Activated T-cell treated with anti-CD3 and anti-CD28 coated beads for 1 hour (primary cell): ENCODE results near the gene KCNQ5.

Source experiments
- DNase-seq: peaks from one replicate; pipeline ENCODE4 v3.0.0-alpha.2; 2020; ENCODE audit warnings: low read depth

The KCNQ5 gene

DNA sequence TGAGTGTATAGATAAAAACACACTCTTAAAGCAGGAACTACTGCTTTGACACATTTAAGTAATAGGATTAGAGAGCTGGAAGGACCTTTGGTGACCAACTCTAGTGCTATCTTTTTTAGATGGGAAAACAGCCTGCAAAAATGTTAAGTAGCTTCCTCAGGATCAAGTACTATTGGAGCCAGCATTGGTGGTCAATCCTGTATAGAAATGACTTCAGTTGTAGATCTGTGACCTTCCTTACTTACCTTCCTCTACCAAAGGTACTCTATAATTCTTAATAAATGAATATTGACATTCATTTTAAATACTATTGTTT lies 18.7 kb downstream of the KCNQ5 start:
- DNase-seq = no peak

DNA sequence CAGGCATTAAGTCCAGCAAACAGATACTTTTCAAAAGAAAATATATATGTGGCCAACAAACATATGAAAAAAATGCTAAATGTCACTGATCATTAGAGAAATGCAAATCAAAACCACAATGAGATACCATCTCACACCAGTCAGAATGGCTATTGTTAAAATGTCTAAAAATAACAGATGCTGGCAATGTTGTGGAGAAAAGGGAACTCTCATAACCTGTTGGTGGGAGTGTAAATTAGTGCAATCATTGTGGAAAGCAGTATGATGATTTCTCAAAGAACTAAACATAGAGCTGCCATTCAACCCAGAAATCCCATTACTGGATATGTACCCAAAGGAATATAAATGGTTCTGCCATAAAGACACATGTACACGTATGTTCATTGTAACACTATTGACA lies 20.6 kb downstream of the KCNQ5 start:
- DNase-seq = no peak

- no peak for DNase-seq
These were observed 21.4 kb downstream of the KCNQ5 start for GRCh38 chr6:72643214-72643613.

DNA sequence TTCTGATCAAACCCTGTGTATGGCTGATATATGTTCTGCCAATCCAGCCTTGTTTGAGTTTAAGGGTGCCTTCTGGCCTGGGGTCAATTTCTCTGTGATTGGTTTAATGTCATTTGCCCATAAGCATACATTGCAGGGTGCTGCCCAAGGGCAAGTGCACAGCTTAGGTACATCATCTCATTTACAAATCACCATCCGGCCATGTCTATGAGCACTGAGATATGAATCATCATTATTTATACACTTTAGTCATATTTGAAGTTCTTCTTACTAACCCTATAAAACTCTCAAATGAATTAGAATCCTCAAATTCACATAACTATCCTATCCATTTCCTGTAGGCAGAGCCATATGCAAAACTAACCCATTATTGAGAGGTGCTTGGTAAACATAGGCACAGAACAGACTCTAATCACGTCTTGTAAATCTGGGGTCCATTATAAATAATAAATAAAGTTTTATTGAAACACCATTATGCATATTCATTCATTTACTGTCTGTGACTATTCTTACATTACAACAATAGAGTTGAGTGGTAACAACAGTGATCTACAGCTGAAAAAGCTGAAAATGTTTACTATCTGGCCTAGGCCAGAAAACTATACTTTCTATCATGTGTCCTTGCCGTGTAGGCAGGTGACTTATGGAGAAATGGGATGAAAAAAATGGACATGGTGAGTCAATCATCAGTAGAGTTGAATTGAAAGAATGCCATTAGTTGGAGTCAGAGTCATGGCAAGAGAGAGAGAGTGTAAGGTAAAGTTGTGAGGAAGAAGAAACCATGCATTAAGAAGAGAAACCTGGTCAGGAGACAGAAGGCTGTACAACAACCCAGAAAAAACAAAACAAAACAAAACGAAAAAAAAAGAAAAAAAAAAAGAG lies 25.0 kb downstream of the KCNQ5 start:
- DNase-seq = no peak

DNA sequence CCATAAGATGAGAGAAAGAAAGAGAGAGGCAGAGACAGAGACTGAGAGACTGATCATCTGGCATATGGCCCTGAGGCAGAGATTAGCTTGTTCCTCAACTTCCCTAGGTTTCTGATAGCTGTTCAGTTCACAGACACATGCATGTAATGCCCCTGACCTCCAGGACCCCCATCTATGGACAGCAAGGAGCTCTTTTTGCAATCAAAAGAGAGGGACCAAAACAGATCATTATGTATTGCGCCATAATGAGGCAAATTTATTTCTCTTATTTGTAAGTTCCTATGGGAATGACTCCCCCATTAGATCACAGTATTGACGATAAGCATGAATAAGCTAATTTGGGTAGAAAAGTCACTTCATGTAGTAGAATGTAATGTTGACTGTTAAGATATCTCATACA lies 25.6 kb downstream of the KCNQ5 start:
- no peak for DNase-seq

DNA sequence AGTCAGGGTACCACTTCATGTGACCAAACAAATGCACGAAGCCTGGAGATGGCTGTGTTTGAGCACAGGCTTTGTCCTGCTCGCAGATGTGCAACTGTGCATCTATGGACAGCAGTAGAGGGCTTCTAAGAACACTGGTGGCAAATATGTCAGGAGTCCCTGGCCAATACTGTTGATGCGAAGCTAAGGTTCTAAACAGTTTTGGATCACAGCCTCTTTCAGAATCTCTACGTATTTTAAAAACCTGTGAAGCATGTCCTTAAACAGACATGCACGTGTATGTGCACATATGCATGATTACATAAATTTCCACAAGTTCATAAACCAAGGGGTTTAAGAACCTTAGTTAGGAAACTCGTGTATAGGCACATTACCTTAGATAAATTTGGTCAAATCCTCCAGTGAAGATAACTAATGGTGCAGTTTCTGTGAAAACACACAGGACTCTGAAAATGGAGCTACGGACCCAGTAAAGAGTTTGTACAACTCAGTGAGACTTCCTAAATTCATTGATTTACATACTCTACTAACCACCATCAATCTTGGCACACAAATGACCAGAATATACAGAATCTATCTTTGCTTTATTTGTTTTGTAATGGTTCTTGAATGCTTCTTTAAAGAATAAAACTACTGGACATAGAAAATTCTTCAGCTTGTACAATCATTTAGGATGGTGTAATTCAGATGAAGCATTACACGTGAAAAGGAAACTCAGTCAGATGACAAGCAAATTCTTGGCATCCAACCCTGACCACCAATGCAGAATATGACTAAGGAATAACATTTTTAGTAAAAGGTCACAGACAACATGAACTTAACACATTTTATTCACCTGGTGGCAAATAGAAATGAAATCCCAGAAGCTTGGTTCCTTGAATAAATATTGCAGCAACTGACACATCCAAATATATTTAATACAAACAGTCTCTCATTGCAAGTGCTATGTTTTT lies 27.4 kb downstream of the KCNQ5 start:
- DNase-seq = no peak

DNA sequence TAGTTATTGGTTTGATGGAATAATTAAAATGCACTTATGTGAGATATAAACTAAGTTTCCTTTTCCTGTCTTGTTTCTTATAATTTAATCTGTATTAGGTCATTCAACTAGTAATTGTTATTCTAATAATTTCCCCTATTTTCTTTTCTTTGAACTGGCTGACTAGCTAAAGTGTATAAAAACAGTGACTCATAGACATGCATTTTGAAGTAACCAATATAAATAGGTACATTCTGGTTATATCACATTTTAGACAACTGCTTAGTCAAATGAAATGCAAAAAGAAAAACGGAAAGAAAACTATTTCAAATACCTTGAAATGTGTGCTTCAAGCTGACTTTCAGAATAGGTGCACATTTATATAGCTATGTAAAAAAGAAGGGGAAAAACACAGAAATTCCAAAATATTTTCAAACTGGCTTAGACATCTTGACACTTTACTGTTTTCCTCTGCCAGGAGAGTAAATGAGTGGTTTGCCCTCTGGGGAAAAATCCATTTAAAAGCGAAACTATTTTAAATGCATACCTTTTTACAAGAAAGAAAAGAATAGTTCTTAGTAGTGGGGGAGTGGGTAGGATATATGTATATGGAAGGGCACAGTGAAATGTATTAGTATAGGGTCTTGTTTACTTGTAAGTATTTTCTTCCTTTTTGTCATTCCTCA lies 28.3 kb downstream of the KCNQ5 start:
- no peak for DNase-seq

- DNase-seq = no peak
These were observed 29.3 kb downstream of the KCNQ5 start for GRCh38 chr6:72651174-72651573.

DNA sequence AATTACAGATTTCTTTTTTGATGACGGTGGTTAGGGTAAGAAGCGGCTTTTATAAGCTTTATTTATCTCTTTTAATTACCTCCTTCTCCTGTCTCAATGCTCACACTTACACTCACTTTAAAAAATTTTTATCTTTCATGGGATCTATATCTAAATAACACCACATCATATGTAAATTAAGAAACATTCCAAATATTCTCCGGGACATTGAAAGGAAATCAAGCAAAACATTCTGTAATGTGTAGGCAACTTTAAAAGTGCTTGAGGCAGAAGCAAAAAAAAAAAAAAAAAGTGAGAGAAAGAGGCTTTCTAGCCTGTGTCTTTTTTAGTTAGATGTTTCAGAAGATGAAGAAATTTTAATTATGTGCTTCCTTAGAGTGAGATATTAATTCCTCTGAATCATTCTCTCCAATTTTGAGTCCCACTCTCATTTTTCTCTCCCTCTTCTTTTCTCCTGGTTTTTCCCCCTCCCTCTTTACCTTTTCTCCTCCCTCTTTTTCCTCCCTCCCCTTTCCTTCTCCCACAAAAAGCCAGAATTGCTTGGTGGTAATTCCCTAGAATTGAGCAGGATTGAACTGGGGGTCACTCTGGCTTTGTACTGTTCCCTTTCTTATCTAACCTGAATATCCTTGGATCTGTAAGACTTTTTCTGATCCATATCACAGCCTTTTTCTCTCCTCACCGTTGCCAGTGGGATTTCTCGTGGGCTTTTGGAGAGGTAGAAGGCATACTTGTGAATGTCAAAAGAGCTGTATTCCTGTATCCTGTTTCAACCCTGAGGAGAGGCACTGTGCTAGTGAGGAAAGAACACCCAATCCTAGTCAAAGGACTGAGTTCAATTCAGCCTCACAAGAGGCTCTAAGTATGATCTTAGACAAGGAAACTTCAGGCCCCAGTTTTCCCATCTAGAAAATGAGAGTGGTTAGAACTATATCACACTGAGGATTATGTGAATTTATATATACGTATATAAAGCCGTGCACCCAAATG lies 30.4 kb downstream of the KCNQ5 start:
- DNase-seq = no peak

DNA sequence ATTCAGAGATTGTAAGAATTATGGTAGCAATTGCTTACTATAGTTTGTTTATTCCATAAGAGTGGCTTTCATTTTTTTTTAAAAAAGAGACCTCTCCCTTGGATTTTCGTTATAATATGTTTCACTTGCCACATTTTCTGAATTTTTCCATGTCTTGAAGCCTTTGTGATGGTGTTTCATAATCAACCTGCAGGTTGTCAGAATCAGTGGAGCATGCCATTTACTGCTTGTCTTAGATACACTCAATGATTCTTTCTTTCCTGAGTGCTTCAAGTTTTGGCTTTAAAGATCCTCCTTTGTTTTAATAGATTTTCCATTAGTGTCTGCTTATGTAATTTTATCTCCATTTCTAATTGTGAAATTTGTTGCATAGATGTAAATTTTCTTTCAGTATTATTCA lies 31.2 kb downstream of the KCNQ5 start:
- no peak for DNase-seq

GRCh38 chr6:72654071-72654621 lies 32.3 kb downstream of the KCNQ5 start:
- DNase-seq = no peak

- no peak for DNase-seq
These were observed 35.7 kb downstream of the KCNQ5 start for GRCh38 chr6:72657407-72658197.

DNA sequence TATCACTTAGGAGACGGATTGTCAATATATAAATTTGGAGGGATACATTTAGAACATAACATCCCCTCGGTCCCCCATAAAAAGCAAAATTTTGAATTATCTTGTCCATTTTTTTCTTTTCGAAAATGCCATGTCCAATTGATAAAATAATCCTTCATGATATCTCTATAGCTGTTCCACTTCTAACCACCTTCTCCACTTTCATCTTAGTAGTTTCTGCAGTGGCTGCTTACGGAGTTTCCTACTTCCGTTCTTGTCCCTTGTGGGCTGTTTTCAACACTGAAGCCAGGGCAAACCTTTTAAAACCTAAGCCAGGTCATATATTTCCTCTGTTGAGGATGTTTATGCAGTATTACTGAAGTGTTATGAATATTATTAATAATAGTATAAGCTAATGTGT lies 37.9 kb downstream of the KCNQ5 start:
- DNase-seq = no peak

DNA sequence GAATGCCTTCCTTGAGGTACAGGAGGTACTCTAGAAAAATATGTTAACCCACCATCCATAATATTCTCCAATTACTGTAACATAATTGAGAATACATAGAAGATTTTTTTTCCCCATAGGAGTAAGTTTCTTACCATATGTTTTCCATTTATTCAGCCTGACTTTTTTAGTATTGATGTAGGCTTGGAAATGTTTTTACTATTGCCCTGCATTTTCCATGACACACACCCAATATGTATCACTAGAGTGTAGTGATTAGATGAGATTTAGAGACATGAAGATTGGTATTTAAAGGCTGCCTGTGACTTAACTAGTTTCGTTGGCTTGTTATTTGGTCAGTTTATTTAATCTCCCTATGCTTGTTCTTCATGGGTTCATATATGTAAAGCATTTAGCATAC lies 39.5 kb downstream of the KCNQ5 start:
- DNase-seq = no peak

GRCh38 chr6:72665599-72665998 lies 43.7 kb downstream of the KCNQ5 start:
- no peak for DNase-seq

DNA sequence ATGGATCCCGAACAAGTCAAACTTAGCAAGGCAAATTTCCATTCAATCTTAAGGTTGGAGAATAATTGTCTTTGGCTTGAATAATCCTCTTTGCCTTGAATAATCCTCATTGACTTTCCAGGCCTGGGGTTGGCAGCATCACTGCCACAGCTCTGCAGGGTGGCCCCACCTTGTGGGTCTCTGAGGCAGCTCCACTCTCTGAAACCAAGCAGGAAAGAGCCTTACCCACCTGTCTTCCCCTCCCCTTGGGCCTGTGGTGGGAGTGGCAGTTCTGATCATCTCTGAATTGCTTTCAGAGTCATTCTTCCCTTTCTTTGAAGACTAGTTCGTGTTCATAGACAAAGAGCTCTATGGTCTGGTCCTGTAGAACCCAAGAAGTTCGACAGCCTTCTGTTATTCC lies 47.5 kb downstream of the KCNQ5 start:
- DNase-seq = no peak

GRCh38 chr6:72672906-72673305 lies 51.0 kb downstream of the KCNQ5 start:
- no peak for DNase-seq

DNA sequence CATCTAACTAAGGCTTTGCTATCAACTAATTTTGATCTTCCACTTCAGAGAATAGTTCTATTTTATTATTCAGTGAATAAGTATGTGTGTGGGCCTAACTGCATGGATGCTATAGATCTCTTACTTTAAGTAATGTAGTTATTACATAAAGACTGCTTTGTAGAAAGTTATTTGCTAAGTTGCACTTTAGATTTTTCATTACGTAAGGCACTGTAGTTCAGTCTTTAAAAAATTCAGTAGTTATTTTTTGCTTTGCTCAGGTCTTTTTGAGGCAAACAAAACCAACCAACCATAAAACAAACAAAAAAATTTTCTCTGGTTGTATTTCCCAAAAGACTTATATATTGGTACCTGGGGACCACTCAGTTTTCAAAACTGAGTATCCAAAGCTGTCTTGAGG lies 53.0 kb downstream of the KCNQ5 start:
- DNase-seq = no peak

DNA sequence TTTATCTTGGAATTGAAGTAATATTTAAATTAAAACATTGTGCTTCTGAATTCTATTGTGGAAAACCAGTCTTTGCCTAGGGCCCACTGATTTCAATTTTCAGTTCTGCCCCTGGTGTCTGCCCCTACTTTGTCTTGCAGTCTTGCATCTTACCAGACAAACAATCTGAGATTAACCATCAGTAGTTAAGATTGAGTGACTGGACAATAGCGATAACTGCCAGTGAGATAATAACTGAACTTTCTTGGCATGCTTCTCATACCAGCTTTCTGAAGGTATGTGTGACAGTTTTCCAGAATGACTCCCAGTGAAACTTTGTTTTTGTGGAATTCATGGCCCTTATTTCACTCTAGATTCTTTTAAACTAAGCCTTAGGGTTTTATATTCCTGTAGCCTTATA lies 53.5 kb downstream of the KCNQ5 start:
- no peak for DNase-seq

DNA sequence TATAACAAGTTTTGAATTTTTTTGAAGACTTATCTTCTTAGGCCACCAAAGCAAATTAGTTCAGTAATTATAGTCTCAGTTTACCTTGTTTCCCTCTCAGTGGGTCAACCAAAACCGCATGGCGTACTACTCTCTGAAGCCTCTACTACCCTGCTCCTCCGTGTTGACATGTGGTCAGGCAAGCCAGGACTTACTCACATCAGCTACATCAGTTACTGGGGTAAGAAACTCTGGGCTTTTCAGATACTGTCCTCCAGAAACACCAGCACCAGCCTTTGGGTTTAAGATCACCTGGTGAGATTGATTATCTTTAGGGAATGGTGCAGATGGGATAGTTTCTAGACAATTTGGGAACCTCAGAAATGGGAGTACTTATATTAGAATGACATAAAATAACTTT lies 55.1 kb downstream of the KCNQ5 start:
- no peak for DNase-seq
